ENCODE measurements around the gene PTPN11.
"Not testable (repeated sequence)": the region's sequence is repeated elsewhere in the genome, so short reads cannot be mapped to it uniquely, and the experiment has no call there.

The PTPN11 gene

GRCh38 chr12:112418608-112419296 is at the start of gene PTPN11:
TSS of gene PTPN11 (plus strand) at chr12:112418947. CDS start at chr12:112419112, 165 bp downstream.
- DNase-seq (ENCODE audit: low spot score), result peak; percentile 85

DNA sequence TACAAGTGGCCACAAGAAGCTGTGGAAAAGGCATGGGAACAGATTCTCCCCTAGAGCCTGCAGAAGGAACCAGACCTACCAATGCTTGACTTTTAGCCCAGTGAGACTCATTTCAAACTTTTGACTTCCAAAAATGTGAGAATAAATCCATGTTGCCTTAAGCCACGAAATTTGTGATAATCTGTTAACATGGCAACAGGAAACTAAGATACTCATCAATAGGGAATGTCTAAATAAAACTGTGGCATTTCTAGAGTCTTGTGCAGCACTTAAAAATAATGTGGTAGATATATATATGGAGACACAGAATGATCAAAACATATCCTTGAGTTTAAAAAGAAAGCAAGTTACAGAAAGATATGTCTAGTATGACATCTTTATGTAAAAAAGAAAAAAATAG is 48.5 kb upstream of the PTPN11 start:
- no peak for DNase-seq (ENCODE audit: low spot score)

DNA sequence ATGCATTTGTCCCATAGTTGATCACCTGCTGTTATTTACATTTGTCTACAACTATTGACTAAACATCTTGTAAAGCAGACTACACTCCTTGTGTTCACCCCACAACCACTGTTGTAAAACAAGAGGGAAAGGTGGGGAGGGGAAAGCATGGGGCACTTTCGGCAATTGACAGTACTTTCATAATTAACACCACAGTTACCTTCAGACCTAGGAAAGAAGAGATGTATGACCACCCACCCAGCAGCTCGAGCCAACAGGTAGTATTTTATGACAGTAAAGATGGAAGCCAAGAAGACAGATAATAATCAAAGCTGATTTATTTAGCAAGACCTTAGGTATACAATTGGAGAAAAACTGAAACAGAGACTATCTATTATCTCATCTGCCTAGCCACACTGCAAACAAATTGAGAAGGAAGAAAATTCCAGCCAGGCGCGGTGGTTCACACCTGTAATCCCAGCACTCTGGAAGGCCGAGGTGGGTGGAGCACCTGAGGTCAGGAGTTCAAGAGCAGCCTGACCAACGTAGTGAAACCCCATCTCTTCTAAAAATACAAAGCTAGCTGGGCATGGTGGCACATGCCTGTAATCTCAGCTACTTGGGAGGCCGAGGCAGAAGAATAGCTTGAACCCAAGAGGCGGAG is 47.8 kb upstream of the PTPN11 start:
- no peak for DNase-seq (ENCODE audit: low spot score)

GRCh38 chr12:112374166-112374740 is 44.5 kb upstream of the PTPN11 start:
- DNase-seq (ENCODE audit: low spot score), result no peak

DNA sequence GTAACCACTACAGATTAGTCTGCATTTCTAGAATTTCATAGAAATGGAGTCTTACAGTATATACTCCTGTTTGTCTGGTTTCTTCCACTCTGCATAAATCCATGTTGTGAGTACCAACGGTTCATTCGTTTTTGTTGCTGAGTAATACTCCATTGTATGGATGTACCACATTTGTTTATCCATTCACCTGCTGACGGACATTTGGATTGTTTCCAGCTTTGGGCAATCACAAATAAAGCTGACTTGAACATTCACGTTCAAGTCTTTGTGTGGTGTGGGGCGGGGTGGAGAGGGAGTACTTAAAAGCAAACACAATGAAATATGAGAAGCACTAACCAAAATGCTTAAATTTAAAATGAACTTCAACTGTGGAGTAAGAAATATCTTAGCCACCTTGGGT is 43.6 kb upstream of the PTPN11 start:
- DNase-seq (ENCODE audit: low spot score), result no peak

GRCh38 chr12:112380663-112381405 is 37.9 kb upstream of the PTPN11 start:
- no peak for DNase-seq (ENCODE audit: low spot score)

DNA sequence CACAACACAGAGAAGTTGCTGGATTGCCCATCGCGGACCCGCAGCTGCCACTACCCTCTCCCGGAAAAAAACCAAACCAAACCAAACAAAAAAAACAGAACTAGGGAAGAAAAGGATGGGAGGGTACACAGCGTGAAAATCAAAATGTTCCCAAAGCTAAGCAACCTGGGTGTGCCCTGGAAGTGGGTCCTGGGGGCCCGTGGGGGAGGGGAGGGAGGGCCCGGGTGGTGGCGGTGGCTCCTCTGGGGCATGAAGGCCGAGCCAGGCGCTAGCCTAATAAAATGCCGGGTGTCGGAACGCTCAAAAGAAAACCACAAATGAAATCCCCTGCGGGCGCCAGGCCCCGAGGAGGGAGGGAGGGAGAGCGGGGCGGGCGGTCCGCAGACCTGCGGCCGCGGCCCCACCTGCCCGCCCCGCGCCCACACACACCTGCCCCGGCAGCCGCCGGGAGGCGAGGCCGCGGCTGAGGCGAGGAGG is 37.3 kb upstream of the PTPN11 start:
- DNase-seq (ENCODE audit: low spot score), result peak; percentile 12

- DNase-seq (ENCODE audit: low spot score), result peak; percentile 90
These were observed 36.6 kb upstream of the PTPN11 start, which contains the start of gene HECTD4 for GRCh38 chr12:112381883-112382796. TSS of gene HECTD4 (minus strand) at chr12:112382431. CDS start at chr12:112382128, 303 bp downstream.

GRCh38 chr12:112382866-112383265 is 35.9 kb upstream of the PTPN11 start:
- DNase-seq (ENCODE audit: low spot score), result no peak

GRCh38 chr12:112386726-112387125 is 32.0 kb upstream of the PTPN11 start:
- DNase-seq (ENCODE audit: low spot score), result no peak

- DNase-seq (ENCODE audit: low spot score), result no peak
These were observed 29.5 kb upstream of the PTPN11 start for GRCh38 chr12:112389228-112389627.

GRCh38 chr12:112389922-112390654 is 28.7 kb upstream of the PTPN11 start:
- not testable (repeated sequence) for DNase-seq (ENCODE audit: low spot score)

GRCh38 chr12:112393328-112393727 is 25.4 kb upstream of the PTPN11 start:
- DNase-seq (ENCODE audit: low spot score), result no peak

DNA sequence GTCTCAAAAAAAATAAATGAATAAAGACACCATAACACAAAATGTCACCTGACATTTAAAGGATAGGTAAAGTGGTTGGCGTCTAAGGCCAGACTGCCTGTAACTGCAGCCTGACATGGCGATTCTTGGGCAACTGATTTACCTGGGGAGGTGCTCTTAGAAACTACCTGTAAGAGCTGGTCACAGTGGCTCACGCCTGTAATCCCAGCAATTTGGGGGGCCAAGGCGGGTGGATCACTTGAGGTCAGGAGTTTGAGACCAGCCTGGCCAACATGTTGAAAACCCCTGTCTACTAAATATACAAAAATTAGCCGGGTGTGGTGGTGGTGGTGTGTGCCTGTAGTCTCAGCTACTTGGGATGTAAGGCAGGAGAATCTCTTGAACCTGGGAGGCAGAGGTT is 17.7 kb upstream of the PTPN11 start:
- DNase-seq (ENCODE audit: low spot score), result no peak

DNA sequence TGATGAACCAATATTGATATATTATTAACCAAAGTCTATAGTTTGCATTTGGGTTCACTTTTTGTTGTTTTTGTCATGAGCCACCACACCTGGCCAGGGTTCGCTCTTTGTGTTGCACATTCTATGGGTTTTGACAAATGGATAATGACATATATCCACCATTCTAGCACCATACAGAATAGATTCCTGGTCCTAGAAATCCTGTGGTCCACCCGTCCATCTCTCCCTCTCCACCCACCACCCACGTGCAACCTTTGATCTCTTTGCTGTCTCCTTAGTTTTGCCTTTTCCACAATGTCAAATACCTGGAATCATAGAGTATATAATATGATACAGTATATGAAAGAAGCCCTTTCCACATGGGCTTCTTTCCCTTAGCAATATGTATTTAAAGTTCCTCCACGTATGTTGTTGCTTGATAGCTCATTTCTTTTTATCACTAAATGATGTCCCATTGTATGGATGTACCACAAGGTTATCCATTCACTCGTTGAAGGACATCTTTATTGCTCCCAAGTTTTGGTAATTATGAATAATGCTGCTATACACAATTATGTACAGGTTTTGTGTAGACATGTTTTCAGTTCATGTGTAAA is 16.7 kb upstream of the PTPN11 start:
- DNase-seq (ENCODE audit: low spot score), result no peak

- DNase-seq (ENCODE audit: low spot score), result no peak
These were observed 11.9 kb upstream of the PTPN11 start for GRCh38 chr12:112406519-112407488.

- DNase-seq (ENCODE audit: low spot score), result not testable (repeated sequence)
These were observed 11.1 kb upstream of the PTPN11 start for GRCh38 chr12:112407683-112408082.

DNA sequence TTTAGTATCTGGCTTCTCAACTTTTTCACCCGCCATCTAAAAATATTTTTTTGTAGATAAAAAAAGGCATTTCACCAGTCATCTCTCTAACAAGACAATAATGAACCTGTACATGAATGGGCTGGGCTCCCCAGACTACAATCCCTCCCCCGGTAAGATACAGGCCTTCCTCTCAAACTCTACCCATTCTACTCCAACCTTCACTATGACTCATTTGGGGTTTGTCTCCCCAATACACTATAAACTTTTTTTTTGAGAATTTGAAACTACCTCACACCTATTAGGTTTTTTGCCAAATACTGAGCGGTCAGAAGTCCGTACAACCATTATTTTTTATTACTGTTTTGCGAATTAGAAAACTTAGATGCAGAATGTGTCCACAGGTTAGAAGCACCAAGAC is 10.1 kb upstream of the PTPN11 start:
- peak; percentile 62 for DNase-seq (ENCODE audit: low spot score)
